IPS-18a (cell line): ENCODE results near the gene CLIC5.

ENCODE experiments used
- H3K27ac ChIP-seq: one replicate; pipeline ENCODE4 v1.5.1; 2013; ENCODE audit warnings: low read length
- H3K27me3 ChIP-seq: one replicate; pipeline ENCODE4 v1.6.1; 2013; ENCODE audit warnings: mild to moderate bottlenecking, low read length; ENCODE audit not compliant: control insufficient read depth, insufficient read depth
- H3K36me3 ChIP-seq: one replicate; pipeline ENCODE4 v1.6.1; 2013; ENCODE audit warnings: low read depth, low read length; ENCODE audit not compliant: control insufficient read depth
- H3K4me1 ChIP-seq: one replicate; pipeline ENCODE4 v1.6.1; 2013; ENCODE audit warnings: low read depth, low read length; ENCODE audit not compliant: control insufficient read depth
- H3K4me3 ChIP-seq: one replicate; pipeline ENCODE4 v1.5.1; 2013; ENCODE audit warnings: low read length
- H3K9ac ChIP-seq: one replicate; pipeline ENCODE4 v1.6.1; 2013; ENCODE audit warnings: mild to moderate bottlenecking, low read length, moderate library complexity
- H3K9me3 ChIP-seq: one replicate; pipeline ENCODE4 v1.6.1; 2013; ENCODE audit warnings: low read depth, low read length; ENCODE audit not compliant: control insufficient read depth

The CLIC5 gene

GRCh38 chr6:45845567-45845966, 170.1 kb downstream of the CLIC5 start:
- no peaks in the 10 kb centered on the region for H3K36me3 ChIP-seq
- H3K9me3 ChIP-seq, result no peaks in the 10 kb centered on the region
- no peak overlapping the region for H3K4me3 ChIP-seq
- H3K4me1 ChIP-seq, result peaks cover 1% of the 10 kb centered on the region
- H3K27me3 ChIP-seq, result no peaks in the 10 kb centered on the region
- H3K9ac ChIP-seq, result no peak overlapping the region
- no peak overlapping the region for H3K27ac ChIP-seq

- Histone ChIP-seq H3K4me3 (no peak overlapping the region), H3K27ac (no peak overlapping the region), H3K27me3 (no peaks in the 10 kb centered on the region), H3K36me3 (no peaks in the 10 kb centered on the region), H3K9ac (no peak overlapping the region), H3K4me1 (no peaks in the 10 kb centered on the region), H3K9me3 (no peaks in the 10 kb centered on the region)
These were observed 170.7 kb downstream of the CLIC5 start for GRCh38 chr6:45844986-45845385.

GRCh38 chr6:45843848-45844521, 171.7 kb downstream of the CLIC5 start:
- Histone ChIP-seq H3K27ac (no peak overlapping the region), H3K9me3 (no peaks in the 10 kb centered on the region), H3K27me3 (no peaks in the 10 kb centered on the region), H3K36me3 (no peaks in the 10 kb centered on the region), H3K4me1 (no peaks in the 10 kb centered on the region), H3K9ac (no peak overlapping the region), H3K4me3 (no peak overlapping the region)

- Histone ChIP-seq H3K9ac (no peak overlapping the region), H3K9me3 (no peaks in the 10 kb centered on the region), H3K27ac (no peak overlapping the region), H3K4me1 (no peaks in the 10 kb centered on the region), H3K36me3 (no peaks in the 10 kb centered on the region), H3K4me3 (no peak overlapping the region), H3K27me3 (no peaks in the 10 kb centered on the region)
These were observed 174.6 kb downstream of the CLIC5 start for GRCh38 chr6:45841062-45841461.

DNA sequence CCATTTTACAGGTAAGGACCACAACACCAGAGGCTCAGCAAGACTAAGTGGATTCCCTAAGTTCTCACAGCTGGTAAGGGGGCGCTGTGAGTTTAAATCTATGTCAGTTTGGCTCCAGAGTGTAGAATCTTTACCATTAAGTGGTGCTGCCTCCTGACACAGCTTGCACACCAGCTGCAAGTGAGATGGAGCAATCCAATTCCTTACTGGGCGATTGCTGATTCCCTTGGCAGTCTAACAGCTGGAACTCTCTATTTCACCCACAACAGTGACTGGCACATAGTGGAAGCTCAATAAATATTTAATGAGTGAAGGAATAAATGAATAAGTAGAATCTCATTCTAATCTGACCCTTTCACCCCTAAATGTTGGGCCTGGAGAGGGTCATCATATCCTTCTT, 176.7 kb downstream of the CLIC5 start:
- Histone ChIP-seq H3K9ac (no peak overlapping the region), H3K36me3 (no peaks in the 10 kb centered on the region), H3K27ac (no peak overlapping the region), H3K4me1 (no peaks in the 10 kb centered on the region), H3K4me3 (no peak overlapping the region), H3K27me3 (no peaks in the 10 kb centered on the region), H3K9me3 (no peaks in the 10 kb centered on the region)

GRCh38 chr6:45838451-45838850, 177.2 kb downstream of the CLIC5 start:
- no peaks in the 10 kb centered on the region for H3K36me3 ChIP-seq
- no peaks in the 10 kb centered on the region for H3K9me3 ChIP-seq
- H3K4me1 ChIP-seq, result no peaks in the 10 kb centered on the region

DNA sequence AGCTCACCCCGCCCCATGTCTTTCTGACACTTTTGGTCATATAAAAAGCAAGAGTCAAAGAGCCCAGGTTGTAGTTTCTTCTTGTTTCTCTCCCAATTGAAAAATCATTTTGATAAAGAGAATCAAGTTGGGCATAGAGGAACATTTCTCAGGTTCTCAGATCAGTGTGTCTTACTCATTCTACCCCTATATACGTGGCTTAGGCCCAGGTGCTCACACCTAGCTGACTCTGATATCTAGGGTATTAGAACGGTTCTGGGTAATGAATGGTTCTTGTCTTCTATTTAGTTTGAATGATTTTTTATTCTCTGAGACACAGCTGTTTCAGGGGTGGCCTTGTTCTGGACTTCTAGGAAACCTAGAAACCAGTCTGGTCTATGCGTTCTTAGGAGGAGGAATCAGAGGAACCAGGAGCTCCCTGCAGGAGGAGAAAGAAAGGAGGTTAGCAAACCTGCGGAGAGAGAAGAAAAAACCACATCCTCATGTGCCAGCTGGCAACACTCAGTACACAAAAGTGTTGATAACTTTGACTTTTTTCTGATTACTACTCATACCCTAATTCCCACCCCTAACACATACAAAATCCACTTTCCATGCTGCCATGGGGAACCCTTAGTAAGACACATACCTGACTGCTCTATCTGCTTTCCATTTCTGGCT, 178.0 kb downstream of the CLIC5 start:
- Histone ChIP-seq H3K27me3 (no peaks in the 10 kb centered on the region), H3K4me1 (no peaks in the 10 kb centered on the region), H3K9me3 (no peaks in the 10 kb centered on the region), H3K36me3 (no peaks in the 10 kb centered on the region), H3K9ac (no peak overlapping the region), H3K27ac (no peak overlapping the region), H3K4me3 (no peak overlapping the region)

More at GRCh38 chr6:45838451-45838850, 177.2 kb downstream of the CLIC5 start:
- Histone ChIP-seq H3K27ac (no peak overlapping the region), H3K27me3 (no peaks in the 10 kb centered on the region), H3K9ac (no peak overlapping the region), H3K4me3 (no peak overlapping the region)

- Histone ChIP-seq H3K27me3 (no peaks in the 10 kb centered on the region), H3K4me1 (no peaks in the 10 kb centered on the region), H3K9ac (no peak overlapping the region), H3K27ac (no peak overlapping the region), H3K9me3 (no peaks in the 10 kb centered on the region), H3K4me3 (no peak overlapping the region), H3K36me3 (no peaks in the 10 kb centered on the region)
These were observed 178.7 kb downstream of the CLIC5 start for GRCh38 chr6:45836984-45837383.

- H3K4me3 ChIP-seq, result no peak overlapping the region
- no peaks in the 10 kb centered on the region for H3K36me3 ChIP-seq
- H3K4me1 ChIP-seq, result no peaks in the 10 kb centered on the region
- no peaks in the 10 kb centered on the region for H3K27me3 ChIP-seq
- no peaks in the 10 kb centered on the region for H3K9me3 ChIP-seq
- H3K9ac ChIP-seq, result no peak overlapping the region
- no peak overlapping the region for H3K27ac ChIP-seq
These were observed 179.2 kb downstream of the CLIC5 start for GRCh38 chr6:45836438-45836824.

GRCh38 chr6:45835721-45836437, 179.8 kb downstream of the CLIC5 start:
- no peaks in the 10 kb centered on the region for H3K27me3 ChIP-seq
- no peak overlapping the region for H3K27ac ChIP-seq
- no peak overlapping the region for H3K9ac ChIP-seq

DNA sequence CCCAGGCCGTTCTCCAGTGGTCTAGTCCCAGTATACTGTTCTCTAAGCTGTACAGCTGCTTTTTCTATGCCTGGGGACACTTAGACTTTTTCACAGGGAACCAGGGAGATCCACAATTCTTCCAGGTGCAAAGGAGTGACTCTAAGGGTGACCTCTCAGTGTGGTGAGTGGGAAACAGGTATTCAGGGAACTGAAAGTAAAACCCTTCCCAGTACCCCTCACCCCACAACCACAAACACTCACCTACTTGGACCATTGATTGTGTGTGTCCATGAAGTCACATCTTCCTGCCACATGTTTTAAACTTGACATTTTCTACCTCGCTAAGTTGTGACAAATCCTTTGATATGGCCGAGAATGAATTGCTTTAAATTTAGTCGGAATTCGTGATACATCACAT, 183.6 kb downstream of the CLIC5 start:
- Histone ChIP-seq H3K4me3 (no peak overlapping the region), H3K27ac (no peak overlapping the region), H3K27me3 (no peaks in the 10 kb centered on the region), H3K4me1 (no peaks in the 10 kb centered on the region), H3K36me3 (no peaks in the 10 kb centered on the region), H3K9me3 (no peaks in the 10 kb centered on the region), H3K9ac (no peak overlapping the region)

More at GRCh38 chr6:45835721-45836437, 179.8 kb downstream of the CLIC5 start:
- no peaks in the 10 kb centered on the region for H3K9me3 ChIP-seq
- no peak overlapping the region for H3K4me3 ChIP-seq
- no peaks in the 10 kb centered on the region for H3K4me1 ChIP-seq
- H3K36me3 ChIP-seq, result no peaks in the 10 kb centered on the region
